G401 (cell line): ENCODE data around the gene ROCK2. TPM values are rescaled to one million over a fixed set of nuclear protein-coding genes. Genes with fewer than 3 reads are reported as not detected.

Experiments used
- DNase-seq: peaks from one replicate; pipeline ENCODE4 v3.0.0-alpha.2; 2015; ENCODE audit warnings: low spot score
- in situ Hi-C: cut with HindIII; loops from 2 replicates; pipeline ENCODE4 v1.10.0; 2016; ENCODE audit warnings: low sequenced_read_pairs, mixed read lengths
- total RNA-seq: library from RNA; depleted of rRNA; stranded (reverse); fragments of >200 nt; shearing (Covaris generic); gene quantifications from 2 replicates; pipeline ENCODE4 v1.2.3, GENCODE V29; 2014

ROCK2 gene
- total RNA-seq, 1 experiment from 2014 or later: 24.0 TPM

DNA sequence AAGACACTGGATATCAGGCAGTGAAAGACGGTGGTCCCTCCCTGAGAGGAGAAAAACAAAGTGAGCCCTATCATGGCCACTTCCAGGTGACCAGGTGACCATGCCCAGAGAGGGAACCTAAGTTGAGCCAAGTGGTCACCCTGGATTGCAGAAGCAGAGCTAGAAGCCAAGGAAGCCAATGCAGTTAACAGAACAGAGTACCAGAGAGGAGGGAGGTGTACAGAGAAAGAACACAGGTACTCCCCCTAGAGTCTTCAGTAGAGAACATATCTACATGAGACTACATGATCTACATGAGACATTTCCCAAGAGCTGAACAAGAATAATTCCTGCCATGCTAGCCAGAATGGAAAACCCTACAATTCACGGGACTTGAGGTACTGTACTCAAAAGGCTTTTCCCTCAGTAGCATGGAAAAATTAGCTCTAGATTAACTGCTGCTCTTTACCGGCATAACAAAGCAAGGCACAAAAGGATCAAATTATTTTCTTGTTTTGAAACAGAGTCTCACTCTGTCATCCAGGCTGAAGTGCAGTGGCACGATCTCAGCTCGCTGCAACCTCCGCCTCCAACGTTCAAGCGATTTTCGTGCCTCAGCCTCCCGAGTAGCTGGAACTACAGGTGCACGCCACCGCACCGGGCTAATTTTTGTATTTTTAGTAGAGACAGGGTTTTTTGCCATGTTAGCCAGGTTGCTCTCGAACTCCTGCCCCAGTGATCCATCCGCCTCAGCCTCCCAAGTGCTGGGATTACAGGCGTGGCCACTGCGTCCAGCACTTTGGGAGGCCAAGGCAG is 23.5 kb downstream of the ROCK2 start:
- in situ Hi-C loops: no loop called here
- no peak for DNase-seq

DNA sequence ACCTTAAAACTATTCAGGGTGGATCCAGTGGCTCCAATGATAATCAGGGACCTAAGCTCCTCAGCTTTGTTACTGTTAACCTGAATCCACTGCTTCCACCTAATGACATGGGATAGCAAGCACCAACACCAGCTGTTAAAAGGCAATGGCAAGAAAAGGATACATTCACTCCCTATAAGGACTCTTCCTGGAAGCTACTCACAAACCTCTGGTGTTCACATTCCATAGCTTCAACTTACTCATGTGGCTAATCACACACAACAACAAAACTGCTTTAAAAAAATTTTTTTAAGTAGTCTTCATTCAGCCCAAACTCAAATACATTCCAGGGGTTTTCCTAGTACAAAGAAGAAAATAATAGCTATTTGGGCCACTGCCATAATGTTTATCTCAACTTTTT is 24.5 kb downstream of the ROCK2 start:
- DNase-seq: no peak
- in situ Hi-C loops: no loop called here

DNA sequence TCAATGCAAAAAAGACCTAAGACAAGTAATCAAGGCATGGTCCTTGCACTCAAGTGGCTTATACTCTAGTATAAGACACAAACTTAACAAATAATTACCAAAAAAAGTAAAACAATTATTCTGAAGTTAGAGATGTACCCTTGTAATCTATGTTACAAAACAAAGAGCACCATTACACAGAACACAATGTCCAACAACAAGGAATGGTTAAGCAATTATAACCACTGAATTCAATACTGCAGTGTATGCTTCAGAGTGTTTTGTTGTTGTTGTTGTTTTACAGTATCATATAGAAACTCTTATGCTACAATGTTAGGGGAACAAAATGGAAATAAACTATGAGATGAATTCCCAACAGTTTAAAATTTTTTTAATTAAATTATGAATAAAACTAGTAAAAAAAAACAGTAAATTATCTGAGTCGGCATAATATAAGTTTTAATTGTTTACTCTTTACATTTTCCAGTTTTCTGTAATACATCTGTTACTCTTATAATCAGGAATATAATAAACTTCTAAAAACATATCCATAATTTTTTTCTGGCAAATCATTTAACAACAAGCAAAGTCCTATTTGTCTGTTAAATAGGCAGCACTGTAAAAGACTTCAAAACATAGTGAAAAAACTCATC is 29.2 kb downstream of the ROCK2 start:
- DNase-seq: no peak
- in situ Hi-C loops: no loop called here

DNA sequence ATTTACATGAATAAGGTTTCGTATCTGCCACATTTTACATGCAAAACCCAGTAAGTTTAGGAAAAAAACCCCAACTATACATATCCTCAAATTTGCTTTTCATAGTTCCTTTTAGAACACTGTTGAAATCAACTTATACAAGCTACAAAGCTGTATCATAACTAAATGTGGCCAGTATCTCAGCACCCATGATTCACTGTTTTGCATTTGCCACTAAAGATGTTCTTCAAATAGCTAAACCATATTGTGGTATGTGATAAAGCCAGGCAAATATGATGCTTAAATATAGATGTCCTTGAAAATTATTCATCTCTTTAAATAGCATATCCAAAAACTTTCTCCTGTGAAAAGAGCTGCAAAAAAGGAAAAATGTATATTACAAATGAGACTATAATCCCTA is 29.9 kb downstream of the ROCK2 start:
- in situ Hi-C loops: no loop called here
- DNase-seq: no peak

DNA sequence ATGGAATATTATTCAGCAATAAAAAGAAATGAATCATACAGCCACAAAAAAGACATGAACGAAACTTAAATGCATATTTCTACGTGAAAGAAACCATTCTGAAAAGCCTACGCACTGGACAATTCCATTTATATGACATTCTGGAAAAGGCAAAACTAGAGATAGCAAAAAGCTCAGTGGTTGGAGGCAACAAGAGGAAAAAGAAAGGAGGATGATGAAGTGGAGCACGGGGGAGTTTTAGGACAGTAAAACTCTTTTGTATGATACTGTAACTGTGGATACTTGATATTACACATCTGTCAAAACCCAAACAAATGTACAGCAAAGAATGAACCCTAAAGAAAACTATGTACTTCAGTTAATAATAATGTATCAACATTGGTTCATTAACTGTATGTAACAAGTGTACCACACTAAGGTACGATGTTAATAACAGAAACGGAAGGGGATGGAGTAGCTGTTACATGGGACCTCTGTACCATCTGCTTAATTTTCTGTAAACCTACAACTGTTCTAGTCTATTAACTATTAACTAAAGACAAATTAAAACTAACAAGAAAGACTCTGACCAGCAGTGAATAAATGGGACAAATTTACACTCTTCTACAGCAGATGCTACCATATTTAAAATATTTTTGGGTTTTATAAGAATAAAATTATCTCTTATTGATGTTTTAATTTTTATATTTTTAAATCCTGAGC is 31.5 kb downstream of the ROCK2 start:
- in situ Hi-C loops: no loop called here
- DNase-seq: no peak

DNA sequence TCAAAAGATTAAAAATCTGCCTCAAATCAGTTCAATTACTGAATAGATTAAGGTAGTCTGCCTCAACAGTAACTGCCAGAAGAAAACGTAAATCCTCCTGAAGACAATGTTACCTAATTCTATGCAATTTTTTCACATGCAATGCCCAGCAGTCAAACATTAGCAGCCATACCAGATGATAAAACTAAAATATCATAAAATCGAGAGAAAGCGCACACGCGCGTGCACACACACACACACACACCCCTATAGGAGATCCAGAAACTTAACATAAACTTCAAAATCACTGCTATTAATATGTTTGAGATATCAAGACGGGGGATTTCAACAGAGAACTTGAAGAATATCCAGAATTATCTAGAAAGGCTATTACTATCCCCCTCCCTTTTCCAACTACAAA is 32.9 kb downstream of the ROCK2 start:
- in situ Hi-C loops: no loop called here
- no peak for DNase-seq

DNA sequence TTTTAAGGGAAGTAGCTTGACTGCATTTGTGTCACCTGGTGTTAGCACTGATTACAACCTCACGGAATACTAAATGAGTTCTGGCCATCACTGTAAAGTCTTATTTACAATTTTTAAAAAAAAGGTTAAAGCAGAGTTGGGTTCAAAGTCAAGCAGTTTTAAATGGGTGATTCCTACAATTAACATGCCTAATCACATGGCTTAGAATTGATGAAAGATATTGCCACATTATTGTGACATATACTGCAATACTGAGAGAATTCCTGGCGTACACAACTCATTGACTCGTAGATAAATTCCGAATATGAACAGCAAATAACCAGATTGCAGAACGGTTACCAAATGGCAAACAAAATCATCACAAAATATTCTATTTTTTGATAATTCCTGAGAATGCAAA is 34.2 kb downstream of the ROCK2 start:
- in situ Hi-C loops: no loop called here
- DNase-seq: no peak

DNA sequence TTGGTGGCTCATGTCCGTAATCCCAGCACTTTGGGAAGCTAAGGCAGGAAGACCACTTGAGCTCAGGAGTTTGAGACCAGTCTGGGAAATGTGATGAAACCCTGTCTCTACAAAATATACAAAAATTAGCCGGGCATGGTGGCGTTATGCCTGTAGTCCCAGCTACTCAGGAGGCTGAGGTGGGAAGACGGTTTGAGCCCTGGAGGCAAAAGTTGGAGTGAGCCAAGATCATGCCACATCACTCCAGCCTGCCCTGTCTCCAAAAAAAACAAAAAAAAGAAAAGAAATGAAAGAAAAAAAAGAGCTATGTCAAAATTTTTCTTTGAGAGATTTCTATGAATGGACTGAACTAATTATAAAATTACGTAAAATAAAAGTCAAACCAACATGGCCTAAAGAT is 34.7 kb downstream of the ROCK2 start:
- in situ Hi-C loops: no loop called here

DNA sequence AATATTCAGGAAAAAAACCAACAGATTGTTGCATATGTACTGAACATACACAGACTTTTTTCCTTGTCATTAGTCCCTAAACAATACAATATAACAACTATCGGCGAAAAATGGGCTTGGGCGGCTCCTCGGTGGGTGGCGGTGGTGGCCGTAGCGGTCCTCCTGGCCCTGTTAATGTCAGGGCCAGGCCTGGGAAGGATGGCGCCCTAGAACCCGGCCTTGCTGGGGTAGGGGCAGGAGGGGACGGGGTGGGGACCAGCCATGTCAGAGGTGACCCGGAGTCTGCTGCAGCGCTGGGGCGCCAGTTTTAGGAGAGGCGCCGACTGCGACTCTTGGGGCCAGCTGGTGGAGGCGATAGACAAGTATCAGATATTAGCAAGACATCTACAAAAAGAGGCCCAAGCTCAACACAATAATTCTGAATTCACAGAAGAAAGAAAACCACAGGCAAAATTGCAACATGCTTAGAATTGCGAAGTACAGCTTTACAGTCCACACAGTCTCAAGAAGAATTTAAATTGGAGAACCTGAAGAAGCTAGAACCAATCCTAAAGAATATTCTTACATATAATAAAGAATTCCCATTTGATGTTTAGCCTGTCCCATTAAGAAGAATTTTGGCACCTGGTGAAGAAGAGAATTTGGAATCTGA is 36.5 kb downstream of the ROCK2 start:
- no peak for DNase-seq
- in situ Hi-C loops: no loop called here

More for the DNA sequence above, 34.7 kb downstream of the ROCK2 start:
- no peak for DNase-seq

DNA sequence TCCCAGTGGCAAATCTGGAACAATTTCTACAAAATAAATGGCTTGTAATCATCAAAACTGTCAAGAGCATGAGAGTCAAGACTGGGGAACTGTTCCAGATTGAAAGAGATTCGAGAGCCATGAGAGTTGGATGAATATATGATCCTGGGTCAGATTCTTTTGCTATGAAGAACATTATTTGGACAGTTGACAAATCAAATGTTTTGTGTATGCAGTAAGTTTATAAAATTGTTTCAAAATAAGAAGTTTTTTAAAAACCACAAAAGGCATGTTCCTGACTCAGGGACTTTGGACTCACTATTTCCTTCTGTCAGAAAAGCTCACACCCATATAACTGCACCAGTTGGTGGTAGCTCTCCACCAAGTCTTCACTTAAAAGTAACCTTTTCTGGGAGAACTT is 38.5 kb downstream of the ROCK2 start:
- no peak for DNase-seq
- in situ Hi-C loops: no loop called here

DNA sequence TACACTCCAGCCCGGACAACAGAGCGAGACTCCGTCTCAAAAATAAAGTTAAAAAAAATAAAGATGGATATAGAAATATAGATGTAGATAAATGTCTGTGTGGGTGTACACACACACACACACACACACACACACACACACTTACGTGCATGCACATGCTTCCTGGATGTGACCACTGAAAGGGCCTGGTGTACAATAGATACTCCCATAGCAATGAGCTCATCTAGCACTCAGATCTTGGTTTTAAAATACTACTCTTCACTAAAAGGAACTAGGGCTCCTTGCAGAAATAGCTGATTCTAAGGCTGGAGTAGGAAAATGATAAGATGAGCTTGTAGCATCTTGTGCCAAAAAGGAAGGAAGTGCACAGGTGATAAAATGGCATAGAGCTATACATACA is 39.1 kb downstream of the ROCK2 start:
- no peak for DNase-seq
- in situ Hi-C loops: no loop called here

DNA sequence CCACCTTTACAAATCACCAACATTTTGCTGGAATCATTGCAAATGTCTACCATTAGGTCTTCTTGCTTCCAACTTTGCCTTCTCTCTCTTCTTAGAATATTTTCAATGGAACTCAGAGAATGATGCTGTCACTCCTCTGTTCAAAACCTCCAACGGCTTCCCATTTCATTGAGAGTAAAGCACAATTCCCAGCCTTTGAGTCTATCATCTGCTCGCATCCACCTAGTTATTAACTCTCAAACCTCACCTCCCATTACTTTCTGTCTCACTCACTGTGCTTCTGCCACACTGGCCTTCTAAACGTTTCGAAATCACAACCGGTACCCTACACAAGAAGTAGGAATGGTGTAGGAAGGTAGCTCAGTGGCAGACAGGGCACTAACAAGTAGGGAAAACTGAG is 40.0 kb downstream of the ROCK2 start:
- no peak for DNase-seq

DNA sequence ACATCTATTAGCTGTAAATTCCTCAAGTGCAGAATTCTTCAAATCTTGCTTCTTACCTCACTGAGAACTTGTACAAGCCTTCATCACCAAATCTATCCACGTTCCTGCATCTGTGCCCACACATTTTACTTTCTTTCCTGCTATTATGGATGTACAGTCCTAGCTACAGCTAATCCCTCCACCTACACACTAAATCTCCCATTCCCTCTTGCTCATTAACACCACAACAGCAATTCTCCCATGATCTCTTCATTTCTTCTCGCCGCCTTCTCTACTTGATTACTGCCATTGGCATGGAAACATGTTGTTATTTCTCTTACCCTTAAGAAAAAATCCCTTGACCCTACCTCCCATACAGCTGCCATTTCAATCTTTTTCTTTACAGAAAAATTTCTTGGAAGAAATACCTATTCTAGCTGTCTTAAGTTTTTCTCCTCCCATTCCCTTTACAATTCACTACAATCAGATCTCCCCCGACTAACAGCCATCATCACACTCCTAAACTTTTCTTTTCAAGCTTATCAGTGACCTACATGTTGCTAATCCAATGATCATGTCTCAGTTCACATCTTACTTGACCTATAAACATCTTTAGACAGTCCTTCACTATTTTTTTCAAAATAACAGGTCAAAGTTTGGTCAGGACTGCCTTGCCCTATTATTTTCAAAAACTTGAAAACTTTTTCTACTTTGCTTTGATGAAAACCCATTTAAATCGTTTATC is 41.0 kb downstream of the ROCK2 start:
- in situ Hi-C loops: no loop called here
- no peak for DNase-seq

More for the DNA sequence above, 40.0 kb downstream of the ROCK2 start:
- in situ Hi-C loops: no loop called here

DNA sequence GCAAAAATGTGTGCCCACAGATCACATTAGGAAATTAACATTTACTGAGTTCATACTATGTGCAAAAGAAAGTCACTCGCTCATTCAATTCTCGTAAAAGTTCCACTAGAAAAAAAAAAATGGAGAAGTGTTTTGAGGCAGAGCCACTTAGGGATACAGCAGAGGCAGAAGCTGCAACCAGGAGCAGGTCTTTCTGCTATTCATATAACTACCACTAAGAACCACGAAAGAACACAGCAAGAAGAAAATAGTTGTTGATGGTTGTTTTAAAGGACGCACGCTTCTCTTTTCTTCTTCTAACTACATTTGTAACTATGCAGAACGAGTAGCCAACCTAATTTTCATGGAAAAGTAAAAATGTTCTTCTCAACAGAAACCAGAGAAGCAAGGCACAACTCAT is 45.0 kb downstream of the ROCK2 start:
- in situ Hi-C loops: no loop called here

DNA sequence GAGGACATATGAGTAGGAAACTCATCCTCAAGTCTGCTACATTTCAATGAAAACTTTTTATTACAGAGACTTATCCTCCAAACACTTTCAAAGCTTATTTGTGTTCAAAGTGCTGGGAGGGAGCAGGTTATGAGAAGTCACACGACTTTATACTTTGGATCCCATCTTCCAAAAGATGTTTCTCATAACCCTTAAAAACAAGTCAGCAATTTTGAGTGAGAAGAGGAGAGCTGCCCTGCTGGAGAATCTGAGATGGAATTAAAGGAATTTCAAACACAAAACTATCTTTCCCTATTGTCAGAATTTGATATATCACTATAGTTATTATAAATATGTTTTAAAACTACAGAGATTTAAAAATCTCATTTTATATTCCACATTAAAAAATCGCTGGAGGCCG is 45.8 kb downstream of the ROCK2 start:
- no peak for DNase-seq
- in situ Hi-C loops: no loop called here

More for the DNA sequence above, 45.0 kb downstream of the ROCK2 start:
- no peak for DNase-seq

DNA sequence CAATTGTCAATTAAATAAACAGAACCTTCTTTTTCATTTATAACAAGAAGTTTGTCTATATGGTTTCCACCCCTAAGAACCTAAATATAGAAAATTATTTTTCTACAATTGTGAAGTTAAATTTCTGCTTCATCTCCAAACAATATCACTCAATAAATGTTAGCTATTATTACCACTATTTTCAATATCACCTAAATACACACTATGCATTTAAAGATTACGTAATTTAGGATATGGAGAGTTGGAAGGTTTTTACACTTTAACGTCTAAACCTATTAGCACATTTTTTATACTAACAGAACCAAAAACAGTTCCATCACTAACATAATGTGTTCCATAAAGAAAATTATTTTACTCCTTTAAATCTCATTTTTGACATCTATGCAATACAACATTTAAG is 48.0 kb downstream of the ROCK2 start:
- in situ Hi-C loops: no loop called here
- no peak for DNase-seq

DNA sequence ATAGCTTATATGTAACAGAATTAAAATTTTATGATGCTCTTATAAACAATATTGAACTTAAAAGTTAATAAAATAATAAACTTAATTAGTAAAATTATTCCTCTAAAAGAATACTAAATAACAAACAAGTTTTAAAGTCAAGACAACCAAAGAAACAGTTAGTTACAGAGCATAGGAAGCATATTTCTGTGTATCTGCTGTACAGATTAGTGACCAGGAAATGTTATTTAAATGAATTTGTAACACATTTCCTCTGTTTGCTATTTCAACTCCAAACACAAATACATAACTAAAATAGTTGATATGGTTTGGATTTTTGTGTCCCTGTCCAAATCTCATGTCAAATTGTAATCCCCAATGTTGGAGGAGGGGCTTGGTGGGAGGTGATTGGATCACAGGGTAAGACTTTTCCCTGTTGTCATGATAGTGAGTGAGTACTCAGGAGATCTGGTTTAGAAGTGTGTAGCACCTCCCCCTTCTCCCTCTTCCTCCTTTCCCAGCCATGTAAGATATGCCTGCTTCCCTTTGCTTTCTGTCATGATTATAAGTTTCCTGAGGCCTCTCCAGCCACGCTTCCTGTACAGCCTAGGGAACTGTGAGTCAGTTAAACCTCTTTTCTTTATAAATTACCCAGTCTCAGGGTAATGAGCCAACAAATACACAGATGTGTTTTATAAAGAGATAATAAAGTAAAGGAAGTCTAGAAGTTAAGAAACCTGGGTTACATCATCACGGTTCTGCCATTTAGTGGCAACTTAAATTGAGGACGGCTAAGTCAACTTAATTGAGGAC is 51.8 kb downstream of the ROCK2 start:
- in situ Hi-C loops: no loop called here
- no peak for DNase-seq

DNA sequence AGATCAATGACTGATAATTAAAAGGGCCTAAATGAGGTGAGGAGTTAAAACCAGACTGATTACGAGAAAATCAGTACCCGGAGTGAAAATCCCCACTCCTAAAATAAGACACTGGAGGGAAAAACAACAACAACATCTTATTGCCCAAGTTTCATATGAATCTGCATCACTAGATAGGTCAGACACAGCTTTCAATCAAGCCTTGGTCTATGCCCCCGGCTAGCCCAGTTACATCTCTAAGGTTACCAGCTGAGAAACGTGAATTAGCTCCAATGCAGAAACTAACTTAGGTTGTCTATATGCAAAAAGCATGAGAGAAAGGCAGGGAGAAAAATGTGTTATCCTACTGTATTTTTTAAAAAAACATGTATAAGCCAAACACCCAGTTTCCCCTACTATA is 53.7 kb downstream of the ROCK2 start:
- in situ Hi-C loops: no loop called here
- no peak for DNase-seq

DNA sequence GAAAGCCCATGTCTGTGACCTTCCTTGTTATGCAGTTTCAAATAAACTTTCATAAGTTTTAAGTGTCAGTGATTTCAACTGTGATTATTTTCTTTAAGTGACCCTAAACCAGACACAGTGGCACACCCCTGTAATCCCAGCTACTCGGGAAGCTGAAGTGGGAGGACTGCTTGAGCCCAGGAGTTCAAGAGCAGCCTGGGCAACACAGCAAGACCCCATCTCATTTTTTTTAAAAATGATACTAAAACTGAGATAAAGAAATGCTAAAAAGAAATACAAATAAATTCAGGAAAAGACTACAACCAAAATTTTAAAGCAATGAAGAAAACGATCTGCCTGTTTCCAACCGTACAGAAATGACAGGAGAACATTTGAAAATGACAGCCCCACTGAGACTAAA is 54.2 kb downstream of the ROCK2 start:
- DNase-seq: no peak
- in situ Hi-C loops: no loop called here
